GM19463 (cell line): ENCODE data around the gene SSX2IP.

Experiments used
- ATAC-seq: cut with Tn5 transposase; IDR thresholded peaks from one replicate; pipeline ENCODE4 v1.9.1; 2021; ENCODE audit warnings: mild to moderate bottlenecking, moderate library complexity; ENCODE audit not compliant: unreplicated experiment

Gene SSX2IP

DNA sequence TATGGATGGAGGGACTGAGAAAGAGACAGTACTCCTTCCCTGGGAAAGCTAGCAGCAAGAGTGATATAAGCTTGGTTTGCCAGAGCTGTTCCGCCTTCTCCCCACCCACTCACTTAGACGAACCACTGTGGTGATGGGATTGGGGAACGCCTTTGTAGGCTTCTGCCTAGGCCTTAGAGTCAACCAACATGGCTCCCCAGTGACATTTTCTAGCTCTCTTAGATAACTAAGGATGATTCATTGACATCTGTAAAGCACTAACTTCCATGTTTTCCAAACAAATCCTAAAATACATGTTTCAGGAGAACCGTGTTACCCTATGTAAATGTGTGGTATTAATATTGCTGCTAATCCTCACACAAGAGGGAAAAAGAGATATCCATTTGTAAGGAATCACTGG is 21.6 kb upstream of the SSX2IP start:
- no peak for ATAC-seq

DNA sequence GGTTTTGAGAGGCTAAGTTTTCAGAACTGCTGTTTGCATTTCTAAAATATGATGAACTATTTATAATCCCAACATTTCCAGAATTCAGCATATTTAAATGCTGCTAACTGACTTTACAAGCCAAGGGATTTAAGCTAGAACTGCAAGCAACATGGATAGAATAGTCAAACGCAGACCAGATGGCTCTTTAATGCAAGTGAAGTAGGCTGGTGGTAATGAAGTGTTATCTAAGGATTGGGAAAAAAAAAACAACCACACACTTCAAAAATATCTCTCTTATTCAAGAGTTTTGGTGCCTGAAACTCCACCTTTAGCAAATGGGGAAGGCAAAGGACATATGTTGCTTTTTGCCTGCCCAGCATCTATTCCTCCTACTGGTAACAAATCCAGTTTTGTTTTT is 20.9 kb upstream of the SSX2IP start:
- ATAC-seq, result no peak

DNA sequence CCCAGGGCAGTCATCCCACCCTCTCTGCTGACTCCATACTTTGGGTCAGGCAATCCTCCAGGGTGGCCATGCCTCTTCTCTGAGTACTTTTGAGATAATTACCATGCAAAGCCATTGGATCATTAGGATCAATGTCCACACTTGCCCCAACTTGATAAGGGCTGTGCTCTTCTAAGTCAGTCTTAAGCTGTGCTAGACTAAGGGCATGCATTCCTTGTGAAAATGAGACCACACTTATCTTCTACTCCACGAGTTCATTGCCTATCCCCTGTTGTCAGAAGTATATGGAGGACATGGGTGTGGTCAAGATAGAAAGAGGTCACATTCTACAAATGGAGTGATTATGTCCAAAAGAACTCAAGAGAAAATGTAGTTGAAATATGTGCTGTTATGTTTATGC is 18.9 kb upstream of the SSX2IP start:
- ATAC-seq, result no peak

DNA sequence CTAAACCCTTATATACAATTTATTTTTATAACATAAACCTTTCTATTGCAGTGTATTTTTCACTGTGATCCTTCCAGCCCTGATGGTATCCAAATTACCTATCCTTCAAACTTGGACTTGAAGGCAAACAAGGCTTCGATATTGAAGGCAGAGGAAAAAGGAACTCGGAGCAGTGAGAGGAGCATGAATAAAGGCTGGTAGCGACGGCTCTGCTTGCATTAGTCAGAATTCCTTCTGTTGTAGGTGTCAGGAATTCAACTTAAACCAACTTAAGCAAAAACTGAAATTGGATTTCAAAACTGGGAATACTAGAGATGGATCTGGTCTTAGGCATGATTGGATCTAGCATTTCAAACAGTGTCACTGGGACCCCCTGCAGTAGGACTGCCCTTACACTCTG is 17.8 kb upstream of the SSX2IP start:
- ATAC-seq, result no peak

DNA sequence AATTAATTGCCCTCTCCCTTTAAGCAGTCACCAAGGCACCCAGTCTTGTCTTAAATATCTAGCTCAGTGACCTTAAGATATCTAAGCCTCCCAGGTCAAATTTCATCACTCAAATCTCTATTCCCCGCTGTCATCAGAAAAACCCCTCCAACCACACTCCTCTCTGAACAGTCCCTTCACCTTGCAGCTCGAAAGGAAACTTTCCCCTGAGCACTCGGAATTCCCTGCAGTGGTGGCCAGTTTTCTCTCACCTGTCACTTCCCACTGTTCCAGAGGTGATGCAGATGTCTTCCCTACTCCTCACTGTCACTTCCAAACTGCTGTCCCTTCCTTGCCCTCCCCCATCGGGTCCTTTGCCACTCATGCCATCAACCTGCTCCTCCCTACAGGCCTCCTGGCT is 15.3 kb upstream of the SSX2IP start:
- peak; percentile 72 for ATAC-seq

DNA sequence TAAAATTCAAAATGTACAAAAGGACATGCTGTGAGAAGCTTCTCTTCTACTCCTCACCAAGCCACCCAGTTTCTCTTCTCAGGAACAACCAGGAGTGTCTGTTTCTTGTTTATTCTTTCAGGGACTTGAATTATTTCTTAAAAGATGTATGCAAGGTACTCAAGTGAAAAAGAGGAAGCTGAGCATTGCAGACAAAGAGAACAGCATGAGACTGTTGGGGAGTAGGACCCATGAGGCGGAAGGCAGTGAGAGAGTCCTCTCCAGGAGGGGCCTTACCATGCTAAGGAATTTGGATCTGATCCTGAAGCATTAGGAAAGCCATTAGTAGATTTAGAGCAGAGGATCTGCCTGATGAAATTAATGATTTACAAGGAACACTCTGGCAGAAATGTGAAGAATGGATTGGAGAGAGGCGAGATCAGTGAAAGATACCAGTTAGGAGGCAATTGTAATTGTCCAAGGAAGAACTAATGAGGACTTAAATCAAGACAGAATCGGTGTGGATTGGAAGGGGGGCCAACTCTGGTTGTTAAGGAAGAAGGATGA is 14.7 kb upstream of the SSX2IP start:
- no peak for ATAC-seq

DNA sequence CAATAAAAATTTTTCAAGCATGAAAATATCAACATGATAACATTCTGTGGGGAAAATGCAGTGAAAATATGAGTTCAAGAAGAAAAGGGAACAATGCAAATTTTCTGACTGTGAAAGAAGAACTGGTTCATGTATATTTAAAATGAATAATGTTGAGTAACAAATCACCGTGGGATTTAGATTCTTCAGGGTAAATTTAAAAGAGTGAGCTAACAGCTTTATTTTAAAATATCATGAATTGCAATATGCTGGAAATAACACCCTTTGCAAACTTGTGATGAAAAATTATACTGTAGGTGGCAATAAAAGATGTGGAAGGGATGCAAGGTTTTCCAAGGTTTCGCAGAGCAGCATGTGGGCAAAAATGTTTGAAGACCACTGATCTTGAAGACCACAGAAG is 13.2 kb upstream of the SSX2IP start:
- no peak for ATAC-seq

DNA sequence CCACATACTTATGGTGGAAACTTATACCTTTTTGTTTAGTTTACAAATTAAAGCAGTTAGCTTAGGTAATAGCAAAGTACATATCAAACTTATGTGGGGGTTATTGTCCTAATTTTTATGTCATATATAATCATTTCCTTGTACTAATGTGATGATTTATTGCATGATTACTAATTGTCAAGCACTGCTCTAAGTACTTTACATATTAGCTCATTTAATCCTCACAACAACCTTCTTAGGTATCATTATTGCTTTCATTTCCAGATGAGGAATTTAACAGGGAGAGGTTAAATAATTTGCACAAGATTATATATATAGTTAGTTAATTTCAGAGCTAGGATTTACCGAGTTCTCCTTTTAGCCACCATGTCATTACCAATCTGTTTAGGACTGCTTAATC is 11.9 kb upstream of the SSX2IP start:
- no peak for ATAC-seq

DNA sequence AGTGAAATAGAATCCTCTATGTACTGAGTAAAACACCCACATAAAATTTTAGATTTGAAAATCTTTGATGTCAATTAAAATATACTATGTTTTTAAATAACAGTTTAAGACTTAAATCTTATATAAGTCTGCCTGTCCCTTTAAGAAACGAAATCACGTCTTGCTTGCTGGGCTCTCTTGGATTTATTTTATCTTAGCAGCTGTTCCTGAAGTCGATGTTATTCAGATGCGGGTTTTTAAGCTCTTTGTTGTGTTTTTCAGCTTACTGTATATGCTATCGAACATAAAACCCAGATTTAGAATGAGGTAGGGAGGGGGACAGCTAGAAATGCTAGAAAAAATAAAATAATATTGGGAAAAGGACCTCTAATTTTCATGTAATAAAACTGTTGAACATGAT is 11.1 kb upstream of the SSX2IP start:
- ATAC-seq, result no peak

DNA sequence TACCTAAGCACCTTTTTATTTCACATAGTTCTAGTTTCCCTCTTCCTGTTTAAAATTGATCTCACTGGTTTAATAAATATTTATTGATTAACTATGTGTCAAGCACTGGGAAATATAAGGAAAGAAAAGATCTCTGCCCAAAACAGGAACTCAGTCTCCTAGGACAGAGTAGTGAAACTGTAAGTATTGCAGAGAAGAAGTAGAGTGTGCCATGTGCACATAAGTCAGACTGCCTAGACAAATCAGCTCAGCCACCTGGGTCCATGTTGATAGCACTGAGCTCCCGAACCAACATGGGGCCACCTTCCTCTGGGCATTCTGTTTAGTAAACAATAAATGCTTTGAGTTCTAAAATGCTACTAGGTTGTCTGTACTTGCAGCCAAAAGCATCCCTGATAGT is 9.8 kb upstream of the SSX2IP start:
- peak; percentile 93 for ATAC-seq

DNA sequence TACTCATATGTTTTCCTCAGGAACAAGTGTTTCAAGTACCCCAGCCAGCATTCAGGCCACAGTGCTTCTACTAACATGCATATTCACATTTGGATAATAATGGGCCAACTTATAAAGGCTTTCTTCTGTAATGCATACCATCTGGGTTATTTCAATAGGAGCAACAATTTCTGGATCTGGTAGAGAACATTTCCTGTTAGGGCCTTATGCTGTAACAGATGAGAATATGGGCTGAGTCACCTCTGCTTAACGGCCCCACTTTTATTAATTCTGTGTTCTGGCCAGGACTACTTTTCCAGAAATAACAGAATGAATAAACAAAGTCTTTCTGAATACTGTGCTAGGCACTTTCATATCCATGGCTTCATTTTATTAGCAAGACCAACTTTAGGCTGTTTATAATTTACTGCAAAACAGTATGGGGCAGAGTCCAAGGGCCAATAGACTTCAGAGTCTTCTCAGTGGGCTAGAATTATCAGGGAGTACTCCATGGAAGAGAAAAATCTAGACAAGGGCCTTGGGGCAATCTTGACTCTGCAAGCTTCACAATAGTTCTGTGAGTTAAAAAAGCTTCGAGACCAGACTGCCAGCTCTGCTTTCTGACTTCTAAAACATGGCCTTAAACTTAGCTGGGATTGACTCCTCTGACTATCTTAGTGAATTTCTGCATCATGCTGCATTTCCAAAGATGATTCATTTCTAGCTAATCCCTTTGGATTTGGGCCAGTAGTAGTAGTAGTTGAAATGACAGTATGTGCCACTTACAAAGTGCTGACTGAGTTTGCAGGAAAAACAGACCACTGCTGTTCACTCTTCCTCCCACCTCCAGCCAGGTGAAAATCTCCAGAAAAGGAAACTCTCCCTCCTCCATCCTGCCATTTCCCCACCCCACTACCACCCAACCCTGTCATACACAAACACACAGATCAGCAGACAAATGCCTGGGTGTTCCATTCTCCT is 8.2 kb upstream of the SSX2IP start:
- ATAC-seq, result no peak

DNA sequence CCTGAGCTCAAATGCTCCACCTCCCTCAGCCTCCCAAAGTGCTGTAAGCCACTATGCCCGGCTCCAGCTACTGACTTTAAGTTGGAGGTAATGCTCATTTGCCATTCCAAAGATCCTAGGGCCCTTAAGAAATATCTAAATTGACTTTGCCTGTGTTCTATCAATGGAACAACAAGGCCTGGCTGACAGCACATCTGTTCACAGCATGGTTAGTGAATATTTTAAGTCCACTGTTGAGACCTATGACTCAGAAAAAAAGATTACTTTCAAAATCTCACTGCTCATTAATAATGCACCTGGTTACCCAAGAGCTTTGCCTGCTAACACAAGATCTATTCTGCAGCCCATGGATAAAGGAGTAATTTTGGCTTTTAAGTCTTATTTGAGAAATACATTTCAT is 3.5 kb upstream of the SSX2IP start:
- ATAC-seq, result no peak

DNA sequence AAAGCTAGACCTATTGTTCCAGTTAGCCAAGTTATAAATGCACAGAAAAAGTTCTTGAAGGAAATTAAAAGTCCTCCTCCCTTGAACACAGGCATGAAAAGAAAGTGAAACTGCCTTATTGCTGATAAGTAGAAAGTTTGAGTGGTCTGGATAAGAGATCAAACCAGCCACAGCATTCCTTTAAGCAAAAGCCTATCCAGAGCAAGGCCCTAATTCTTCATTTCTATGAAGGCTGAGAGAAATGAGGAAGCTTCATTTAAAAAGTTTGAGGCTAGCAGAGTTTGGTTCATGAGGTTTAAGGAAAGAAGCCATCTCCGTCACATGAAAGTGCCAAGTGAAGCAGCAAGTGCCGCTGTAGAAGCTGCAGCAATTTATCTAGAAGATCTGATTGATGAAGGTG is 2.7 kb upstream of the SSX2IP start:
- ATAC-seq, result no peak

DNA sequence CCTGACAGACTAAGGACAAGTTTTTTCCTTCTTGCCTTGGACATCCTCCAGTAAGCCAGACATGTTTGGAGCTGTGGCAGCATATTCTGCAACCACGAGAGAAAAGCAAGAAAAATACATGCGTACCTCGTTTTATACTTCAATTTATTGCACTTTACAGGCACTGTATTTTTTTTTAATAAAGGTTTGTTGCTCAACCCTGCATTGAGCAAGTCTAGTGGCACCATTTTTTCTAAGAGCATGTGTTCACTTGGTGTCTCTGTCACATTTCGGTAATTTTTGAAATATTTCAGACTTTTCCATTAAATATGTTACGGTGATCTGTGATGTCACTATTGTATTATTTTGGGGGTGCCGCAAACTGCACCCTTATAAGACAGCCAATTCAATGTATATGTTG is 2.1 kb upstream of the SSX2IP start:
- ATAC-seq, result no peak

DNA sequence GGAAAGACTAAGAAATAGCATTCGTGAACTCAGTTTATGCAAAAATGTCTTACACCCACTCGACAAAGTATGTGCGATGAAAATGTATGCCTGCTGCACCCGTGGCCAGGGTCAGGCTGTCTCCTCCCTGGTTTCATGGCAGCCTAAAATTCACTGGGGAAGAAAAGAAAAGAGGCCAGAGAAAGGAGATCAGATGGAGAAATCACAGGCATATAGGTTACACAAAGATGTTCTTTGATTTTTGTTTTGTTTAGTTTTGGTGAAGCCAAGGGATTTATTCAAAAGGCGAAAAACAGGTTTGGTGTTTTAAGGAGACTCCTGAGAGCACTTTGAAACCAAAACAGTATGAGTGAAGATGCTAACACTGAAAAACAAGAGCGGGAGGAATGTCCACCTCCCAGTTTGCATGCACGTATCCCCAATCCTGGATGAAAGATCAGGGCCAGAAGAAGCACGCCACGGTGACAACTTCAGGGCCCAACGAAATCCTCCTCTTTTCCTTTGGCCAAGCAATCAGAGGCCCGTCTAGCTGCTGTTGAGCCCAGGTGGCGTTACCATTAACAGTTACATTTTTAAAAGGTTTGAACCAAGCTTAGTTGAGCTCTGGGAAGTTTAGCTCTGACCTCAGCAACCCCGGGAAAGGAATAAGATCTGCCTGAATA is 992 bp upstream of the SSX2IP start:
- no peak for ATAC-seq

DNA sequence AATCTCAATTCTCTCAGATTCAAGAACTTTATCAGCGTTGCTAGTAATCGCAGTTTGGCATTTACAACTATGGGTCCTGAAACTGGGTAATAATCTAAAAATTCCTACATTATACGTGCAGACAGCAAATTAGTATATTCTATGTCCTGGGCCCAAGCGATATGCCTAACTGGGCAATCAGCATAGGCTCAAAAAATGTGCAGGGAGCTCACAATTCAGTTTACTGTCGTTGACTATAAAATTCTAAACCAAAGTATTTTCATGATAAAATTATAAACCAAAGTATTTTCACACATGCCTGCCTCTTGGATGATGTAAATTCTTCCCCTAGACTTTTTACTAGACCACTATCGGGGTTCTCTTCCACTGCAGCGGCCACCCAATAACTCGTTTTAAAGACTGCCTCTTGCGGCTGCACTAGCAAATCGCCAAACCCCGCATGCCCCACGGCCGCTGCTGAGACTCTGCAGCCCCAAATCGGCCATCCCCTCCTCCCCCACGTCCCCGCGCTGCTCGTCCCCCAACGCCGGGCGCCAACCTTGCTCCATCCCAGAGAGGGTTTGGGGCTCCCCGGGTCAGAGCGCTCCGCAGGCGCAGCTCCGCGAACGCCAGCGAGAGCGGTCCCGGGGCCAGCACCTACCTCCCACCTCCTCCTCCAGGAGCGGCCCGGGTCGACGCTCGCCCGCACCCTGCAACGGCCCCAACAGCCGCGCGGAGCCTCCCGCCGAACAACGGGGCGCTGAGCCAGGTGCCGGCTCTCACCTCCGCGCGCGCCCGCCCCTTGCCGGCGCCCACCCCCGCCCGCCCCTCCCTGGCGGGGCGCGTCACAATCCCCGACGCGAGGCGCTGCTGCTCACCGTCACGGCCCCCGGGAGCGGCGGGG is 506 bp downstream of the SSX2IP start:
- peak; percentile 28 for ATAC-seq

DNA sequence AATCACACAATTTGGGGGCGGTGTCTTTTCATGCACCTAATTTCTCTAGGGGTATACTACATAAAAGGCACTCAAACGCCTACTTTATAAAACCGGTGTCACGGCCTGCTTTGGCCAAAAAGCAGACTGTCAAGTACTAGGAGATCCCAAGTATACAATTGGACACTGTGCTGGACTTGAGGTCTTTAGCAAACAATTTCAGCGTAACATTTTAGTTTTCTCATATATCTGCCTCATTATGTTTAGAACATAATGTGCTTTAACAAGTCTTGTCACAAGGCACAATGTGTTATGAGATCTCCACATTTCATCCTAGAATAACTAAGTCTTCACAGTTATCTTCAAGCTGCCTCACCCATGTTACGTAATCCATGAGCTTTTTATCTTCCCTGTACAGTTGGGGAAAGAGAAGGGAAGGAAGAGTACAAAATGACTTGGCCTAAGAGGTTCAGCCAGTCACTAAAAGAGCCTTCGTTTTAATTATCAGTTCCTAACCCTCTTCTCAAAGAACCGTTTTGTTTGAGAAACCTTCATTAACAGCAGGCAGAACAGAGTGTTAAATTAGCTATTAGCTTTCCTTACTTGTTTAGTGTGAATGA is 1.7 kb downstream of the SSX2IP start:
- ATAC-seq, result no peak

DNA sequence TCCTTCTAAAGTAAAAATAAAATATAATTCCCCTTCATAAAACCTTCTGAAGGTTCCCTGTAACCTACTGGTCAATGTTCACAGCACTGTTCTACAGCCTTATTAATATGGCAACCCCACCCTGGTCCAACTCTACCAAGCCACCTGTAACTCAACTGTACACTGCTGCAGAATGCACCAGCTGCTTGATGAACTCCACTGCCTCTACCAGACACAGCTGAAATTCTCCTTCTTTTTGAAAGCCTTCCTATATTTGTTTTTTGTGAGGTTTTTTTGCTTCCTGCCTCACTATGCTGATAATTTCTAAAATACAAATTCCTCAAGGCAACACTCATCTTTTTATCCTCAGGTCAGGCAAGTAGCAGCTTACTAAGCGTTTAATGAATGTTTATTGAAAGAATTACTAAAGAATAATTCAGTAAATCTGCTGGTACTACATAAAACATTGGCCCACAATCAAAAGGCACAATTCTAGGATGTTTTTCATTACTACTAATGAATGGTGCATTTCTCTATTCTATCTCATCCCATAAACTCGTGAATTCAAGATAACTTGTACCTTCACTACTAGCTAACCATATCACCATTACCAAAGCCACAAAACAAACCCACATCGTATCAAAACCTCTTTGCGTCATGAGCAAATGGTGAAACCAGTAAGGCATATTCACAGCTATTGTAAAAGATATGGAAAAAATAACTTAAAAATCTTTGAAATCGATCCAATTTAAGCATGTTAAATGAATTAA is 2.4 kb downstream of the SSX2IP start:
- no peak for ATAC-seq

DNA sequence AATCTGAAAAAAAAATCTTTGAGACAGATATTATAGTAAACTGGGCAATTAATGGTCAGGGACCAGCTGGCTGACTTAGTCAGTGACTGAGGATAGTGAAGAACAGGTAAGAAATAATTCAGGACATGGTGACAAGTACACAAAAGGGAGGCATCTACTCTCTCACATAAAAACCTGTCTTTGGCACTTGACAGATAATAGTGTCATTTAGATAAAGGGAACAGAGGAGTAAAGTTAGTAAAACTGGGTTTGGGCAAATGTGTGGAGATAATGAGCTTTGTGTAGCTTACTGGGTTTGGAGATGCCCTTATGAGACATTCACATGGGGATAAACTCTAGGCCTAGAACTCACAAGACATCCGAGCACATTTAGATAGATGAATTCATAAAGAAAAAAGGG is 4.0 kb downstream of the SSX2IP start:
- ATAC-seq, result no peak

DNA sequence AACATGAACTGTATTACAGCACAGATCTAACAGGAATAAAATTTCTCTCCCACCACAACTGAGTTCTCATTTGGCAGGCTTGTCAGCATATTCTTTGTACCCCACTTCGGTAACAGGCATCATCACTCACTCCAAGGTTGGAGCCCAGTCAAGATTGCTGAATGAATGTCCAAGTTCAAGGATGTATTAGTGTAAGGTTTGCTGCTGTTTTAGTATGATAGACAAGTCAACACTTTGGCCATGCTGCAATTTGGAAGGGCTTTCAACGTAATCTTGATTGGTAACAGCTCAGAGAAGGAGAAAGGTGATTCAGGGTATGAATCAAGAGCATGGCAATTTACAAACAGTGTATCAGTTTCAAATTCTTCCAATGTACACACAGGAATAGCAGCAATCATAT is 6.8 kb downstream of the SSX2IP start:
- no peak for ATAC-seq
